ENCODE results near the gene PTBP3.

Gene PTBP3

DNA sequence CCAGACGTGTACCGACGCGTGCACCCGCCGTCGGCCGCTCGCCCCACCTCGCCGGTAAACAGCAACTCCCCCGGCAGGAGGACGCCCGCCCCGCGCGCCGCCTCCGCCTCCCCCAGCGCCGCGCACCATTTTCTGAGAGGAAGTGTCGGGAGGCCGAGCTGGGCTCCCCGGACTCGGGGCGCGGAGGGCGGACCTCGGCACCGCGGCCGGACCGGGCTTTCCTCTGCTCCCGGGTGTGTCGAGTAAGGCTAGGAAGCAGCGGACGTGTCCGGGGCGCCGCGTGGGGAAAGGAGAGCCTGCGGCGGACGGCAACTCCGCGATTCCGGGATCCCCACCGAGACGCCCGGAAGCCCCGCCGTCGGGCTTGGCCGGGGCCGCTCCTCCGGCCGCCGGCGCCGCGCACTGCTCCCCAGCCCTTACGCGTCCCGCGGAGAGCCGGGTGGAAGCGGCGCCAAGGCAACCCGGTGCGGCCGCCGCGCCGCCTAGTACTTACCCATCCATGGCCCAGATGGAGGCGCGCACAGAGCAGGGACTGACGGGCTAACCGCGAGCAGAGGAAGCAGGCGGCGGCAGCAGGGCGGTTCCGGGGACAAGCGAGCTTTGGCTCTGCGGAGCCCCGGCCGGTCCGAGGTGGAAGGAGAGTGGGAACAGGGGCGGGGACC lies at the start of gene PTBP3:
Gene PTBP3 (minus strand): TSS at position 643 of the 662 bp plus-strand sequence. CDS start 35,754 bp downstream, outside the sequence.
- Histone ChIP-seq H3K4me3 (ENCODE audit: low read depth, low read length) (peak within 1 kb of the TSS; percentile 90), H3K36me3 (ENCODE audit: control insufficient read depth in 2 of 2, insufficient read depth in 1 of 2, low read length in 2 of 2) (no peaks in the 10 kb centered on the region), H3K4me1 (ENCODE audit: control insufficient read depth, insufficient read depth, low read length) (0 out of 2 replicates have a peak, but pooled peaks cover 2% of the 10 kb centered on the region), H3K9me3 (ENCODE audit: control insufficient read depth, insufficient read depth, low read depth, low read length) (no peaks in the 10 kb centered on the region), H3K27ac (ENCODE audit: extremely low read depth, low read depth, low read length) (peak within 1 kb of the TSS; percentile 96)
- ChIA-PET CTCF (interaction anchor here (0.6 to 1.4 kb wide), 5 partner anchors 28 to 448 kb away, joined by 3 to 6 read pairs (median 4); partner anchors contain the start of gene HSDL2), POLR2A (interaction anchor here (0.5 to 2.3 kb wide), 12 partner anchors 9 to 897 kb away, joined by 3 to 21 read pairs (median 5); partner anchors contain the start of genes HSDL2 and UGCG)
- TF ChIP-seq SP3 (tag by site-specific recombination; IDR thresholded peaks at IDR 0.05) (peak; percentile 66), INSM2 (tag by site-specific recombination; IDR thresholded peaks at IDR 0.05) (no peak), ZFHX2 (tag by site-specific recombination; conservative IDR thresholded peaks at IDR 0.05) (peak; percentile 87), EGR2 (tag by site-specific recombination; IDR thresholded peaks at IDR 0.05; ENCODE audit: low read depth) (peak; percentile 74), ZNF792 (tag by site-specific recombination; IDR thresholded peaks at IDR 0.05) (no peak), KLF9 (tag by site-specific recombination; IDR thresholded peaks at IDR 0.05; ENCODE audit: low read depth) (peak; percentile 68), ZNF843 (tag by site-specific recombination; IDR thresholded peaks at IDR 0.05) (no peak), ZNF830 (tag by site-specific recombination; IDR thresholded peaks at IDR 0.05; ENCODE audit: low read depth) (no peak), ZNF768 (tag by site-specific recombination; IDR thresholded peaks at IDR 0.05) (no peak), ZNF26 (tag by site-specific recombination; IDR thresholded peaks at IDR 0.05) (no peak), ZIC2 (tag by site-specific recombination; IDR thresholded peaks at IDR 0.05) (peak; percentile 60), SP2 (tag by site-specific recombination; IDR thresholded peaks at IDR 0.05) (peak; percentile 75), ZNF677 (tag by site-specific recombination; IDR thresholded peaks at IDR 0.05) (no peak), ZNF549 (tag by site-specific recombination; IDR thresholded peaks at IDR 0.05) (0 out of 2 replicates have a peak, but pooled peaks have one; percentile 9), ZNF37A (tag by site-specific recombination; IDR thresholded peaks at IDR 0.05) (no peak), GLIS1 (tag by site-specific recombination; IDR thresholded peaks at IDR 0.05) (peak; percentile 63; the same call in 1 of the 2 replicates), ZNF600 (tag by site-specific recombination; IDR thresholded peaks at IDR 0.05) (peak; percentile 52)
- TF ChIP-seq, protein P1, sequence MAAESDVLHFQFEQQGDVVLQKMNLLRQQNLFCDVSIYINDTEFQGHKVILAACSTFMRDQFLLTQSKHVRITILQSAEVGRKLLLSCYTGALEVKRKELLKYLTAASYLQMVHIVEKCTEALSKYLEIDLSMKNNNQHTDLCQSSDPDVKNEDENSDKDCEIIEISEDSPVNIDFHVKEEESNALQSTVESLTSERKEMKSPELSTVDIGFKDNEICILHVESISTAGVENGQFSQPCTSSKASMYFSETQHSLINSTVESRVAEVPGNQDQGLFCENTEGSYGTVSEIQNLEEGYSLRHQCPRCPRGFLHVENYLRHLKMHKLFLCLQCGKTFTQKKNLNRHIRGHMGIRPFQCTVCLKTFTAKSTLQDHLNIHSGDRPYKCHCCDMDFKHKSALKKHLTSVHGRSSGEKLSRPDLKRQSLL (tag by site-specific recombination; IDR thresholded peaks at IDR 0.05) = no peak
- TF ChIP-seq, protein P2, sequence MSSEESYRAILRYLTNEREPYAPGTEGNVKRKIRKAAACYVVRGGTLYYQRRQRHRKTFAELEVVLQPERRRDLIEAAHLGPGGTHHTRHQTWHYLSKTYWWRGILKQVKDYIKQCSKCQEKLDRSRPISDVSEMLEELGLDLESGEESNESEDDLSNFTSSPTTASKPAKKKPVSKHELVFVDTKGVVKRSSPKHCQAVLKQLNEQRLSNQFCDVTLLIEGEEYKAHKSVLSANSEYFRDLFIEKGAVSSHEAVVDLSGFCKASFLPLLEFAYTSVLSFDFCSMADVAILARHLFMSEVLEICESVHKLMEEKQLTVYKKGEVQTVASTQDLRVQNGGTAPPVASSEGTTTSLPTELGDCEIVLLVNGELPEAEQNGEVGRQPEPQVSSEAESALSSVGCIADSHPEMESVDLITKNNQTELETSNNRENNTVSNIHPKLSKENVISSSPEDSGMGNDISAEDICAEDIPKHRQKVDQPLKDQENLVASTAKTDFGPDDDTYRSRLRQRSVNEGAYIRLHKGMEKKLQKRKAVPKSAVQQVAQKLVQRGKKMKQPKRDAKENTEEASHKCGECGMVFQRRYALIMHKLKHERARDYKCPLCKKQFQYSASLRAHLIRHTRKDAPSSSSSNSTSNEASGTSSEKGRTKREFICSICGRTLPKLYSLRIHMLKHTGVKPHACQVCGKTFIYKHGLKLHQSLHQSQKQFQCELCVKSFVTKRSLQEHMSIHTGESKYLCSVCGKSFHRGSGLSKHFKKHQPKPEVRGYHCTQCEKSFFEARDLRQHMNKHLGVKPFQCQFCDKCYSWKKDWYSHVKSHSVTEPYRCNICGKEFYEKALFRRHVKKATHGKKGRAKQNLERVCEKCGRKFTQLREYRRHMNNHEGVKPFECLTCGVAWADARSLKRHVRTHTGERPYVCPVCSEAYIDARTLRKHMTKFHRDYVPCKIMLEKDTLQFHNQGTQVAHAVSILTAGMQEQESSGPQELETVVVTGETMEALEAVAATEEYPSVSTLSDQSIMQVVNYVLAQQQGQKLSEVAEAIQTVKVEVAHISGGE (tag by site-specific recombination; conservative IDR thresholded peaks at IDR 0.05; ENCODE audit: low read depth) = peak; percentile 64; the same call in 1 of the 2 replicates
- TF ChIP-seq, protein P3, sequence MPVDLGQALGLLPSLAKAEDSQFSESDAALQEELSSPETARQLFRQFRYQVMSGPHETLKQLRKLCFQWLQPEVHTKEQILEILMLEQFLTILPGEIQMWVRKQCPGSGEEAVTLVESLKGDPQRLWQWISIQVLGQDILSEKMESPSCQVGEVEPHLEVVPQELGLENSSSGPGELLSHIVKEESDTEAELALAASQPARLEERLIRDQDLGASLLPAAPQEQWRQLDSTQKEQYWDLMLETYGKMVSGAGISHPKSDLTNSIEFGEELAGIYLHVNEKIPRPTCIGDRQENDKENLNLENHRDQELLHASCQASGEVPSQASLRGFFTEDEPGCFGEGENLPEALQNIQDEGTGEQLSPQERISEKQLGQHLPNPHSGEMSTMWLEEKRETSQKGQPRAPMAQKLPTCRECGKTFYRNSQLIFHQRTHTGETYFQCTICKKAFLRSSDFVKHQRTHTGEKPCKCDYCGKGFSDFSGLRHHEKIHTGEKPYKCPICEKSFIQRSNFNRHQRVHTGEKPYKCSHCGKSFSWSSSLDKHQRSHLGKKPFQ (tag by site-specific recombination; IDR thresholded peaks at IDR 0.05) = no peak
- TF ChIP-seq, protein P4, sequence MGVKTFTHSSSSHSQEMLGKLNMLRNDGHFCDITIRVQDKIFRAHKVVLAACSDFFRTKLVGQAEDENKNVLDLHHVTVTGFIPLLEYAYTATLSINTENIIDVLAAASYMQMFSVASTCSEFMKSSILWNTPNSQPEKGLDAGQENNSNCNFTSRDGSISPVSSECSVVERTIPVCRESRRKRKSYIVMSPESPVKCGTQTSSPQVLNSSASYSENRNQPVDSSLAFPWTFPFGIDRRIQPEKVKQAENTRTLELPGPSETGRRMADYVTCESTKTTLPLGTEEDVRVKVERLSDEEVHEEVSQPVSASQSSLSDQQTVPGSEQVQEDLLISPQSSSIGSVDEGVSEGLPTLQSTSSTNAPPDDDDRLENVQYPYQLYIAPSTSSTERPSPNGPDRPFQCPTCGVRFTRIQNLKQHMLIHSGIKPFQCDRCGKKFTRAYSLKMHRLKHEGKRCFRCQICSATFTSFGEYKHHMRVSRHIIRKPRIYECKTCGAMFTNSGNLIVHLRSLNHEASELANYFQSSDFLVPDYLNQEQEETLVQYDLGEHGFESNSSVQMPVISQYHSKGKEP (tag by site-specific recombination; IDR thresholded peaks at IDR 0.05) = no peak
- TF ChIP-seq, protein P5, sequence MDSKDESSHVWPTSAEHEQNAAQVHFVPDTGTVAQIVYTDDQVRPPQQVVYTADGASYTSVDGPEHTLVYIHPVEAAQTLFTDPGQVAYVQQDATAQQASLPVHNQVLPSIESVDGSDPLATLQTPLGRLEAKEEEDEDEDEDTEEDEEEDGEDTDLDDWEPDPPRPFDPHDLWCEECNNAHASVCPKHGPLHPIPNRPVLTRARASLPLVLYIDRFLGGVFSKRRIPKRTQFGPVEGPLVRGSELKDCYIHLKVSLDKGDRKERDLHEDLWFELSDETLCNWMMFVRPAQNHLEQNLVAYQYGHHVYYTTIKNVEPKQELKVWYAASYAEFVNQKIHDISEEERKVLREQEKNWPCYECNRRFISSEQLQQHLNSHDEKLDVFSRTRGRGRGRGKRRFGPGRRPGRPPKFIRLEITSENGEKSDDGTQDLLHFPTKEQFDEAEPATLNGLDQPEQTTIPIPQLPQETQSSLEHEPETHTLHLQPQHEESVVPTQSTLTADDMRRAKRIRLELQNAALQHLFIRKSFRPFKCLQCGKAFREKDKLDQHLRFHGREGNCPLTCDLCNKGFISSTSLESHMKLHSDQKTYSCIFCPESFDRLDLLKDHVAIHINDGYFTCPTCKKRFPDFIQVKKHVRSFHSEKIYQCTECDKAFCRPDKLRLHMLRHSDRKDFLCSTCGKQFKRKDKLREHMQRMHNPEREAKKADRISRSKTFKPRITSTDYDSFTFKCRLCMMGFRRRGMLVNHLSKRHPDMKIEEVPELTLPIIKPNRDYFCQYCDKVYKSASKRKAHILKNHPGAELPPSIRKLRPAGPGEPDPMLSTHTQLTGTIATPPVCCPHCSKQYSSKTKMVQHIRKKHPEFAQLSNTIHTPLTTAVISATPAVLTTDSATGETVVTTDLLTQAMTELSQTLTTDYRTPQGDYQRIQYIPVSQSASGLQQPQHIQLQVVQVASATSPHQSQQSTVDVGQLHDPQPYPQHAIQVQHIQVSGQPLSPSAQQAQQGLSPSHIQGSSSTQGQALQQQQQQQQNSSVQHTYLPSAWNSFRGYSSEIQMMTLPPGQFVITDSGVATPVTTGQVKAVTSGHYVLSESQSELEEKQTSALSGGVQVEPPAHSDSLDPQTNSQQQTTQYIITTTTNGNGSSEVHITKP (tag by site-specific recombination; IDR thresholded peaks at IDR 0.05) = no peak
